Kidney (tissue), 14 donors: ENCODE measurements around the gene DNASE1L2. TPM values are rescaled to one million over a fixed set of nuclear protein-coding genes. Genes with fewer than 3 reads are reported as not detected.

ENCODE experiments used
- DNase-seq, 5 donors: peaks; one replicate each; pipeline ENCODE4 v3.0.0-alpha.2; 2013 to 2020
- FAIRE-seq: peaks from 2 replicates; lab custom pipeline; 2012; peaks lifted over from hg19 to GRCh38; lab: Jason Lieb, UNC
- H3K27ac ChIP-seq, 2 donors: one replicate each; pipeline ENCODE4 v1.7.0; 2013; ENCODE audit warnings: low read depth in 2 of 2, low read length in 2 of 2, inconsistent platforms in 1 of 2
- H3K27me3 ChIP-seq: one replicate; pipeline ENCODE4 v1.7.1; 2013; ENCODE audit warnings: low read length, inconsistent platforms; ENCODE audit not compliant: control insufficient read depth, insufficient read depth
- H3K36me3 ChIP-seq, 3 donors: one replicate each; pipeline versions ENCODE4 v1.7.0 to v1.7.1; 2013; ENCODE audit warnings: low read length in 3 of 3, control low read depth in 1 of 3, inconsistent platforms in 1 of 3; ENCODE audit not compliant: insufficient read depth in 3 of 3, control insufficient read depth in 2 of 3
- H3K4me1 ChIP-seq, 3 donors: one replicate each; pipeline versions ENCODE4 v1.7.0 to v1.7.1; 2013; ENCODE audit warnings: low read length in 3 of 3, inconsistent platforms in 1 of 3, low read depth in 1 of 3; ENCODE audit not compliant: control insufficient read depth in 2 of 3, insufficient read depth in 2 of 3
- H3K4me3 ChIP-seq, 3 donors: one replicate each; pipeline versions ENCODE4 v1.7.0 to v1.8.1; 2013; ENCODE audit warnings: low read length in 3 of 3, control low read depth in 1 of 3, inconsistent platforms in 1 of 3
- H3K9ac ChIP-seq, 3 donors: one replicate each; pipeline versions ENCODE4 v1.7.0 to v1.7.1; 2013; ENCODE audit warnings: low read length in 3 of 3, control low read depth in 1 of 3, inconsistent platforms in 1 of 3
- H3K9me3 ChIP-seq, 3 donors: one replicate each; pipeline versions ENCODE4 v1.7.0 to v1.7.1; 2013; ENCODE audit warnings: low read length in 3 of 3, control low read depth in 1 of 3, inconsistent platforms in 1 of 3; ENCODE audit not compliant: control insufficient read depth in 2 of 3, insufficient read depth in 1 of 3
- CTCF ChIP-seq: IDR thresholded peaks from 3 replicates; pipeline ENCODE4 v1.5.1; 2012; ENCODE audit warnings: mild to moderate bottlenecking, moderate library complexity, borderline replicate concordance; ENCODE audit not compliant: insufficient read depth; ENCODE audit errors: extremely low read depth
- intact Hi-C: fragments of 100-400 bp; cut with DNase I; formaldehyde crosslinking; loops from one replicate; pipeline ENCODE4 v1.11.1; 2022
- polyA plus RNA-seq: library from polyadenylated mRNA; stranded (reverse); fragments of 350-450 nt; fragmentation: Illumina TruSeq; extraction: RNeasy Lipid Tissue Mini Kit (QIAGEN cat#74804); gene quantifications from one replicate; pipeline ENCODE4 v1.2.3, GENCODE V29; 2014; ENCODE audit warnings: low read depth, low replicate concordance; ENCODE audit not compliant: insufficient read depth
- total RNA-seq: library from RNA; stranded (reverse); fragmentation: NEBNext Ultra II Directional; extraction: Animal tissue kit (Norgen Biotek cat#: 25700); gene quantifications from one replicate; pipeline ENCODE4 v1.2.1, GENCODE V29; 2021
- donor health status: control.
- donor health status: control.
- donor health status: control.
- donor health status: control.
- donor health status: control.
- donor health status: DM: yes; HTN: yes; CAD: no.
- donor health status: Normal renal cell carcinoma (clear cell type).

DNASE1L2 gene
- total and polyA plus RNA-seq, 2 donors from 2014 or later, result 0.88 TPM

- intact Hi-C loops, result no loop called here
- no peak overlapping the region for H3K9ac ChIP-seq
These were observed 37.7 kb downstream of the DNASE1L2 start for GRCh38 chr16:2273931-2274330.

GRCh38 chr16:2275476-2276367 is 39.5 kb downstream of the DNASE1L2 start:
- H3K9me3 ChIP-seq, result no peaks in the 10 kb centered on the region
- DNase-seq (peak in 1 of 5 donors; percentile 10), FAIRE-seq (no peak)
- no peak for TF ChIP-seq CTCF
- no peak overlapping the region for H3K9ac ChIP-seq
- no peaks in the 10 kb centered on the region for H3K36me3 ChIP-seq
- intact Hi-C loops, result no loop called here
- no peaks in the 10 kb centered on the region for H3K4me1 ChIP-seq
- H3K4me3 ChIP-seq, result no peak overlapping the region
- no peak overlapping the region for H3K27ac ChIP-seq
- H3K27me3 ChIP-seq, result no peaks in the 10 kb centered on the region

More at GRCh38 chr16:2273931-2274330, 37.7 kb downstream of the DNASE1L2 start:
- no peaks in the 10 kb centered on the region for H3K9me3 ChIP-seq
- FAIRE-seq, result no peak
- TF ChIP-seq CTCF, result no peak
- H3K27ac ChIP-seq, result no peak overlapping the region
- no peak for DNase-seq
- no peaks in the 10 kb centered on the region for H3K27me3 ChIP-seq
- H3K4me3 ChIP-seq, result no peak overlapping the region
- H3K36me3 ChIP-seq, result no peaks in the 10 kb centered on the region
- peaks cover 0 to 7% (median 0%) of the 10 kb centered on the region in 3 donors for H3K4me1 ChIP-seq

- no peak for FAIRE-seq
- TF ChIP-seq CTCF, result no peak
- no peaks in the 10 kb centered on the region for H3K27me3 ChIP-seq
- H3K9ac ChIP-seq, result no peak overlapping the region
- no peaks in the 10 kb centered on the region for H3K4me1 ChIP-seq
- intact Hi-C loops, result no loop called here
- no peak overlapping the region for H3K4me3 ChIP-seq
- H3K36me3 ChIP-seq, result no peaks in the 10 kb centered on the region
- DNase-seq, result no peak
- no peak overlapping the region for H3K27ac ChIP-seq
- no peaks in the 10 kb centered on the region for H3K9me3 ChIP-seq
These were observed 40.3 kb downstream of the DNASE1L2 start for GRCh38 chr16:2276368-2277195.
